B cell (primary cell): ENCODE data around the gene LRRN4. TPM values are rescaled to one million over a fixed set of nuclear protein-coding genes. Genes with fewer than 3 reads are reported as not detected.

Experiments used
- ATAC-seq: fragments of 200-7000 bp; cut with Tn5 transposase; one replicate; pipeline ENCODE4 v1.10.0; 2021; ENCODE audit warnings: low read depth, mild to moderate bottlenecking, moderate number of reproducible peaks, moderate library complexity
- CTCF ChIA-PET: fragments of 350-600 bp; sonication (Branson Sonifier 250); formaldehyde crosslinking; loops from one replicate; lab custom pipeline; 2021; ENCODE audit warnings: antibody characterized with exemption, inconsistent platforms; lab: Charles Lee
- POLR2A ChIA-PET: fragments of 350-600 bp; sonication (Branson Sonifier 250); formaldehyde crosslinking; loops from one replicate; lab custom pipeline; 2021; ENCODE audit warnings: antibody characterized with exemption; lab: Charles Lee
- DNase-seq: peaks from one replicate; pipeline ENCODE4 v3.0.0; 2013
- H2AFZ ChIP-seq: 2 replicates; pipeline ENCODE4 v1.6.1; 2012; ENCODE audit warnings: mild to moderate bottlenecking, low read depth, low read length; ENCODE audit not compliant: insufficient read depth, poor library complexity, severe bottlenecking
- H3K27ac ChIP-seq, 2 donors: 1 replicate in 1 of 2; 2 replicates in 1 of 2; pipeline ENCODE4 v1.5.1; 2012 to 2013; ENCODE audit warnings: low read length in 2 of 2, mild to moderate bottlenecking in 2 of 2, moderate library complexity in 1 of 2
- H3K27me3 ChIP-seq, 4 experiments: fragments of 200-600 bp in 1 of 4; sonication (generic) in 1 of 4; replicated peaks in 1 of 4; 1 replicate in 2 of 4; 2 replicates in 2 of 4; pipeline versions ENCODE4 v1.6.1 to v1.7.0; 2013 to 2016; ENCODE audit warnings: low read length in 3 of 4, mild to moderate bottlenecking in 2 of 4, mixed read lengths in 1 of 4, moderate library complexity in 1 of 4; ENCODE audit not compliant: insufficient read depth in 4 of 4, control insufficient read depth in 3 of 4; ENCODE audit errors: control extremely low read depth in 1 of 4
- H3K36me3 ChIP-seq, 2 experiments: replicated peaks in 1 of 2; 1 replicate in 1 of 2; 2 replicates in 1 of 2; pipeline versions ENCODE4 v1.6.1 to v1.7.1; 2013; ENCODE audit warnings: low read length in 1 of 2; ENCODE audit not compliant: insufficient read depth in 2 of 2, control insufficient read depth in 1 of 2; ENCODE audit errors: control extremely low read depth in 1 of 2, extremely low read depth in 1 of 2
- H3K4me1 ChIP-seq, 2 donors: fragments of 200-600 bp in 1 of 2; sonication (generic) in 1 of 2; 1 replicate in 1 of 2; 2 replicates in 1 of 2; pipeline versions ENCODE4 v1.5.1 to v1.6.1; 2013 to 2017; ENCODE audit warnings: low read length in 2 of 2; ENCODE audit not compliant: control insufficient read depth in 2 of 2, insufficient read depth in 2 of 2
- H3K4me2 ChIP-seq: replicated peaks from 2 replicates; pipeline ENCODE3; 2012; ENCODE audit warnings: mild to moderate bottlenecking, low read depth, low read length; ENCODE audit not compliant: poor library complexity, severe bottlenecking
- H3K4me3 ChIP-seq, 5 experiments: fragments of 200-600 bp in 1 of 5; sonication (generic) in 1 of 5; 1 replicate in 3 of 5; 2 replicates in 2 of 5; pipeline versions ENCODE4 v1.5.1 to v1.7.0; 2011 to 2016; ENCODE audit warnings: low read length in 4 of 5, mild to moderate bottlenecking in 4 of 5, low read depth in 2 of 5, control low read depth in 1 of 5, moderate library complexity in 1 of 5; ENCODE audit not compliant: insufficient read depth in 1 of 5; ENCODE audit errors: control extremely low read depth in 1 of 5, extremely low read depth in 1 of 5
- H3K79me2 ChIP-seq: fragments of 200-600 bp; sonication (generic); one replicate; pipeline ENCODE4 v1.6.0; 2016; ENCODE audit warnings: low read length; ENCODE audit not compliant: control insufficient read depth, insufficient read depth
- H3K9ac ChIP-seq: fragments of 200-600 bp; sonication (generic); 2 replicates; pipeline ENCODE4 v1.6.1; 2017; ENCODE audit warnings: mild to moderate bottlenecking, low read length, moderate library complexity
- H3K9me3 ChIP-seq, 3 donors: one replicate each; pipeline versions ENCODE4 v1.6.1 to v1.7.1; 2013; ENCODE audit warnings: low read length in 2 of 3; ENCODE audit not compliant: control insufficient read depth in 2 of 3, insufficient read depth in 1 of 3; ENCODE audit errors: control extremely low read depth in 1 of 3
- H4K20me1 ChIP-seq: 2 replicates; pipeline ENCODE4 v1.6.0; 2012; ENCODE audit warnings: mild to moderate bottlenecking, low read length; ENCODE audit not compliant: insufficient read depth, control insufficient read depth, poor library complexity, severe bottlenecking
- H3K27ac Mint-ChIP-seq: one replicate; pipeline ENCODE4 v1.8.0; 2021; ENCODE audit warnings: mixed read lengths
- H3K27me3 Mint-ChIP-seq: one replicate; pipeline ENCODE4 v1.8.0; 2021; ENCODE audit warnings: mixed read lengths
- H3K4me1 Mint-ChIP-seq: one replicate; pipeline ENCODE4 v1.8.0; 2021; ENCODE audit warnings: mixed read lengths
- H3K4me3 Mint-ChIP-seq: one replicate; pipeline ENCODE4 v1.8.0; 2021; ENCODE audit warnings: mixed read lengths
- H3K9me3 Mint-ChIP-seq: one replicate; pipeline ENCODE4 v1.8.0; 2022; ENCODE audit warnings: mixed read lengths; ENCODE audit not compliant: insufficient read depth
- EZH2 ChIP-seq: IDR thresholded peaks from 2 replicates; pipeline ENCODE4 v1.6.1; 2012; ENCODE audit warnings: borderline replicate concordance, low read depth, mild to moderate bottlenecking, moderate library complexity, low read length; ENCODE audit not compliant: insufficient read depth, poor library complexity, severe bottlenecking
- WGBS: methylation state at CpG from one replicate; pipeline ENCODE4 v1.1.5; 2013; ENCODE audit warnings: missing lambda C conversion rate; ENCODE audit not compliant: insufficient coverage; 5-methylcytosine and 5-hydroxymethylcytosine counted together
- intact Hi-C: fragments of 100-400 bp; cut with micrococcal nuclease; formaldehyde crosslinking; loops from one replicate; pipeline ENCODE4 v1.10.0; 2022
- polyA plus RNA-seq: library from polyadenylated mRNA; depleted of rRNA; stranded (reverse); fragments of >200 nt; gene quantifications from 2 replicates; pipeline ENCODE4 v1.2.3, GENCODE V29; 2012
- total RNA-seq, 2 donors: library from RNA; stranded (reverse); fragments of 120-200 nt in 1 of 2; gene quantifications; 1 replicate in 1 of 2; 2 replicates in 1 of 2; pipeline versions ENCODE4 v1.2.3 to v1.2.4, GENCODE V29; 2013 to 2022
- TF ChIP-seq, protein P1 (sequence below): fragments of 200-600 bp; IDR thresholded peaks from one replicate; pipeline ENCODE4 v1.8.0; 2022; ENCODE audit warnings: antibody characterized with exemption, mild to moderate bottlenecking

Gene LRRN4
- total and polyA plus RNA-seq, 2 donors (not counting 1 experiment from before 2014, with no cell fraction given) = not detected

GRCh38 chr20:6008254-6008653 lies 45.6 kb downstream of the LRRN4 start:
- Mint-ChIP-seq H3K27me3 (no peaks in the 10 kb centered on the region), H3K4me1 (peaks cover 30% of the 10 kb centered on the region), H3K4me3 (no peak overlapping the region), H3K27ac (no peak overlapping the region), H3K9me3 (no peaks in the 10 kb centered on the region)
- ChIA-PET POLR2A (no interaction called here), CTCF (interaction anchor here (0.7 to 0.8 kb wide), 3 partner anchors 12 to 449 kb away, joined by 3 to 7 read pairs (median 3); partner anchors contain the start of genes MCM8 and TRMT6)
- 80% methylated on average over 4 of the region's 5 CpGs for WGBS
- Histone ChIP-seq H3K79me2 (peaks cover 30% of the 10 kb centered on the region), H3K27me3 (no peaks in the 10 kb centered on the region), H3K27ac (no peak overlapping the region), H3K36me3 (peaks cover 5 to 27% of the 10 kb centered on the region in 2 experiments), H3K4me3 (no peak overlapping the region), H3K4me1 (peaks cover 15 to 17% of the 10 kb centered on the region in 2 donors), H4K20me1 (peaks cover 26% of the 10 kb centered on the region), H3K4me2 (no peak overlapping the region), H3K9ac (no peak overlapping the region), H2AFZ (no peak overlapping the region), H3K9me3 (no peaks in the 10 kb centered on the region)
- TF ChIP-seq EZH2 = no peak
- TF ChIP-seq, protein P1, sequence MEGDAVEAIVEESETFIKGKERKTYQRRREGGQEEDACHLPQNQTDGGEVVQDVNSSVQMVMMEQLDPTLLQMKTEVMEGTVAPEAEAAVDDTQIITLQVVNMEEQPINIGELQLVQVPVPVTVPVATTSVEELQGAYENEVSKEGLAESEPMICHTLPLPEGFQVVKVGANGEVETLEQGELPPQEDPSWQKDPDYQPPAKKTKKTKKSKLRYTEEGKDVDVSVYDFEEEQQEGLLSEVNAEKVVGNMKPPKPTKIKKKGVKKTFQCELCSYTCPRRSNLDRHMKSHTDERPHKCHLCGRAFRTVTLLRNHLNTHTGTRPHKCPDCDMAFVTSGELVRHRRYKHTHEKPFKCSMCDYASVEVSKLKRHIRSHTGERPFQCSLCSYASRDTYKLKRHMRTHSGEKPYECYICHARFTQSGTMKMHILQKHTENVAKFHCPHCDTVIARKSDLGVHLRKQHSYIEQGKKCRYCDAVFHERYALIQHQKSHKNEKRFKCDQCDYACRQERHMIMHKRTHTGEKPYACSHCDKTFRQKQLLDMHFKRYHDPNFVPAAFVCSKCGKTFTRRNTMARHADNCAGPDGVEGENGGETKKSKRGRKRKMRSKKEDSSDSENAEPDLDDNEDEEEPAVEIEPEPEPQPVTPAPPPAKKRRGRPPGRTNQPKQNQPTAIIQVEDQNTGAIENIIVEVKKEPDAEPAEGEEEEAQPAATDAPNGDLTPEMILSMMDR = no peak
- intact Hi-C loops = no loop called here
- DNase-seq (no peak), ATAC-seq (no peak)

DNA sequence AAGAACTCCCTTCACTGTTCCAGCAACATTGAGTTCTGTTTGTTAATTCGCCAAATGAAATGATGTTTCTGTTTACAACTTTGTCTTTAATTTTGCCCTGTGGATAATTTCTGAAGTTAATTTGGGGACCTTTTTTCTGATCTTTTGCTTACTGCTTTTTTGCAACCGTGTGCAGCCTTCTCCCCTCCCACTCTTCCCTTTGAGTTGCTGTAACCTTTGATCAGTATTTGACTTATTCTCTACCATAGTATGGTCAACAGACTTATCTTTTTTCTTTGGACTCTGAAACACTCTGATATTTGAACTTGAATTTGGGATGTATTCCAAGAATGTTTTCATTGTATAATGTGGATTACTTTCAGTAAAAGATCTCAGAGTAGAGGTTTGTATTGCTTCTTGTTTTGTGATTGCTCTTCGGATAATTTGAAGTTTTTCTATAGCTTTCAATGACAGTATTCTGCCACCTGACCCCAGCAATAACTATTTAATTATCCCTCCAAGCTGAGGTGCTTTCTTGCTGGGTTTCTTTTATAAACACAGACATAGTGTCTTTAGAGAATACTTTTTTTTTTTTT lies 46.2 kb downstream of the LRRN4 start:
- WGBS = no CpG with 5 or more reads among the region's 3 CpGs
- no peaks in the 10 kb centered on the region for H3K9me3 Mint-ChIP-seq
- ATAC-seq = no peak
- H3K9ac ChIP-seq = peak overlapping the region; percentile 84
- TF ChIP-seq, protein P1 = no peak
- ChIA-PET POLR2A (no interaction called here), CTCF (interaction anchor here (0.7 to 0.8 kb wide), 4 partner anchors 11 to 803 kb away, joined by 3 to 7 read pairs (median 3); partner anchors contain the start of genes MCM8 and TRMT6)
- H3K4me3 ChIP-seq = peak overlapping the region in 1 of 5 experiments; percentile 15
- no peak for DNase-seq
- intact Hi-C loops = no loop called here
- peak overlapping the region; percentile 92 for H3K4me3 Mint-ChIP-seq
- H3K4me1 ChIP-seq = peaks cover 15 to 17% of the 10 kb centered on the region in 2 donors
- peaks cover 1 to 25% of the 10 kb centered on the region in 2 experiments for H3K36me3 ChIP-seq
- H3K27me3 ChIP-seq = no peaks in the 10 kb centered on the region
- no peak overlapping the region for H3K27ac ChIP-seq
- H3K79me2 ChIP-seq = peaks cover 26% of the 10 kb centered on the region
- H3K27me3 Mint-ChIP-seq = no peaks in the 10 kb centered on the region
- H3K4me2 ChIP-seq = peak overlapping the region; percentile 89
- H4K20me1 ChIP-seq = peaks cover 24% of the 10 kb centered on the region
- H3K9me3 ChIP-seq = no peaks in the 10 kb centered on the region
- no peak overlapping the region for H2AFZ ChIP-seq
- peaks cover 30% of the 10 kb centered on the region for H3K4me1 Mint-ChIP-seq
- no peak overlapping the region for H3K27ac Mint-ChIP-seq
